Brain microvascular endothelial cell (primary cell): ENCODE measurements around the gene AZGP1.
"Not testable (repeated sequence)": the region's sequence is repeated elsewhere in the genome, so short reads cannot be mapped to it uniquely, and the experiment has no call there.

ENCODE experiments used
- DNase-seq: peaks from one replicate; pipeline ENCODE4 v3.0.0-alpha.2; 2020
- H3K27ac ChIP-seq: fragments of 250-450 bp; sonication (Bioruptor Pico); 2 replicates; pipeline ENCODE4 v1.5.1; 2020; ENCODE audit warnings: mild to moderate bottlenecking, moderate library complexity
- H3K27me3 ChIP-seq: fragments of 250-450 bp; sonication (Bioruptor Pico); replicated peaks from 2 replicates; pipeline ENCODE4 v1.5.1; 2020; ENCODE audit warnings: mild to moderate bottlenecking
- H3K36me3 ChIP-seq: fragments of 250-450 bp; sonication (Bioruptor Pico); replicated peaks from 2 replicates; pipeline ENCODE4 v1.5.1; 2020; ENCODE audit warnings: mild to moderate bottlenecking
- H3K4me3 ChIP-seq: 2 replicates; pipeline ENCODE4 v1.5.1; 2011; ENCODE audit warnings: low read depth, mild to moderate bottlenecking, control low read depth, low read length, moderate library complexity
- in situ Hi-C: cut with HindIII; loops from 2 replicates; pipeline ENCODE4 v1.10.0; 2017; ENCODE audit warnings: low sequenced_read_pairs, low pct_ligation_motif_present
- TF ChIP-seq, protein P1 (sequence below): IDR thresholded peaks from 2 replicates; pipeline ENCODE4 v1.5.1; 2011; ENCODE audit warnings: low read depth, mild to moderate bottlenecking, moderate library complexity, low read length, control low read depth, inconsistent platforms; ENCODE audit errors: missing control alignments

Gene AZGP1

DNA sequence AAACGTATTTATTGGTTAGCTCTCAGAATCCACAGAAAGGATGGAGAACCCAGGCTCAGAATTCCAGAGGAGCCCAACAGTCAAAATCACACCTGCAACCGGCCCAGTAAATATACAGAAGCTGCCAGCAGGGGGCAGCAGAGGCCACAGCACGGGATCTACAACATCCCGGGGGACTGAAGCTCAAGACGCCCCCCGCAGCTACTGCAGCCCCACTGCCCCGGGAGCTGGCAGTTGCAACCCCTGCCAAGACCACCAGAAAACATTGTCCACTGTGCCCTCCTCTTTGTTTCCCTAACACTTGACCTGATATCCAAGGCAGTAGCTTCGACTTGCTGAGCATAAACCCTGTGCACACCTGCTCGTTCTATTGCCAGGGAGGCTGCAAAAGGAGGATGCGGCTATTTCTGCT, 4.0 kb upstream of the AZGP1 start:
- DNase-seq = peak; percentile 26
- TF ChIP-seq, protein P1, sequence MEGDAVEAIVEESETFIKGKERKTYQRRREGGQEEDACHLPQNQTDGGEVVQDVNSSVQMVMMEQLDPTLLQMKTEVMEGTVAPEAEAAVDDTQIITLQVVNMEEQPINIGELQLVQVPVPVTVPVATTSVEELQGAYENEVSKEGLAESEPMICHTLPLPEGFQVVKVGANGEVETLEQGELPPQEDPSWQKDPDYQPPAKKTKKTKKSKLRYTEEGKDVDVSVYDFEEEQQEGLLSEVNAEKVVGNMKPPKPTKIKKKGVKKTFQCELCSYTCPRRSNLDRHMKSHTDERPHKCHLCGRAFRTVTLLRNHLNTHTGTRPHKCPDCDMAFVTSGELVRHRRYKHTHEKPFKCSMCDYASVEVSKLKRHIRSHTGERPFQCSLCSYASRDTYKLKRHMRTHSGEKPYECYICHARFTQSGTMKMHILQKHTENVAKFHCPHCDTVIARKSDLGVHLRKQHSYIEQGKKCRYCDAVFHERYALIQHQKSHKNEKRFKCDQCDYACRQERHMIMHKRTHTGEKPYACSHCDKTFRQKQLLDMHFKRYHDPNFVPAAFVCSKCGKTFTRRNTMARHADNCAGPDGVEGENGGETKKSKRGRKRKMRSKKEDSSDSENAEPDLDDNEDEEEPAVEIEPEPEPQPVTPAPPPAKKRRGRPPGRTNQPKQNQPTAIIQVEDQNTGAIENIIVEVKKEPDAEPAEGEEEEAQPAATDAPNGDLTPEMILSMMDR = peak; percentile 59
- H3K27ac ChIP-seq, H3K27me3 ChIP-seq, H3K4me3 ChIP-seq, H3K36me3 ChIP-seq: not testable (repeated sequence)
- in situ Hi-C loops = loop anchor here (25.0 kb wide), 1 partner anchor 107 kb away; the partner anchor contains the start of genes COPS6 and ZNF3

DNA sequence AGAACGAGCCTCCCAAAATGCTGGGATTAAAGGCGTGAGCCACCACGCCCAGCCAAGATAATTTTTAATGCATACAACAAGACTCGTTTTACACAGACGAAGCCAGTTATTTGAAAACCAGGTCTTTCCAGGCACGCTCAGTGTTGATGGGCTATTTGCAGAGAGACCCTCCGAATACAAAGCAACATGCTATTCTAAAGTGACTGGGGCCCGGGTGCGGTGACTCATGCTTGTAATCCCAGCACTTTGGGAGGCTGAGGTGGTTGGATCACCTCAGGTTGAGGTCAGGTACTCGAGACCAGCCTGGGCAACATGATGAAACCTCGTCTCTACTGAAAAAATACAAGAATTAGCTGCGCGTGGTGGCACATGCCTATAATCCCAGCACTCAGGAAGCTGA, 795 bp upstream of the AZGP1 start:
- no peaks in the 10 kb centered on the region for H3K27me3 ChIP-seq
- no peak overlapping the region for H3K4me3 ChIP-seq
- TF ChIP-seq, protein P1 = no peak
- H3K27ac ChIP-seq = no peak overlapping the region
- in situ Hi-C loops = loop anchor here (25.0 kb wide), 1 partner anchor 111 kb away; the partner anchor contains the start of genes COPS6 and ZNF3
- no peaks in the 10 kb centered on the region for H3K36me3 ChIP-seq
- DNase-seq = no peak

DNA sequence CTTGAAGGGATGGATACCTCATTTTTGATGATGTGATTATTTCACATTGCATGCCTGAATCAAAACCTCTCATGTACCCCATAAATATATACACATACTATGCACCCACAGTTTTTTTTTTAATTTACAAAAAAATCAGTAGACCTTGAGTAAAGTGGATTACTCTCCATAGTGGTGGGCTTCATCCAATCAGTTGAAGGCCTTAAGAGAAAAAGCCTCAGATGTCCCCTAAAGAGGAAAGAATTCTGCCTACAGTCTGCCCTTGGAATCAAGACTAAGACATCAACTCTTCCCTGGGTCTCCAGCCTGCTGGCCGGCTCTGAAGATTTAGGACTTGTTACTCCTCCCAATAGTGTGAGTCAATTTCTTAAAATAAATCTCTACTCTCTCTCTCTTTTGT, 1.1 kb downstream of the AZGP1 start:
- no peak for DNase-seq
- Histone ChIP-seq H3K27ac (no peak overlapping the region), H3K36me3 (no peaks in the 10 kb centered on the region), H3K27me3 (no peaks in the 10 kb centered on the region), H3K4me3 (no peak overlapping the region)
- in situ Hi-C loops = loop anchor here (25.0 kb wide), 1 partner anchor 113 kb away; the partner anchor contains the start of genes COPS6 and ZNF3
- TF ChIP-seq, protein P1 = no peak

DNA sequence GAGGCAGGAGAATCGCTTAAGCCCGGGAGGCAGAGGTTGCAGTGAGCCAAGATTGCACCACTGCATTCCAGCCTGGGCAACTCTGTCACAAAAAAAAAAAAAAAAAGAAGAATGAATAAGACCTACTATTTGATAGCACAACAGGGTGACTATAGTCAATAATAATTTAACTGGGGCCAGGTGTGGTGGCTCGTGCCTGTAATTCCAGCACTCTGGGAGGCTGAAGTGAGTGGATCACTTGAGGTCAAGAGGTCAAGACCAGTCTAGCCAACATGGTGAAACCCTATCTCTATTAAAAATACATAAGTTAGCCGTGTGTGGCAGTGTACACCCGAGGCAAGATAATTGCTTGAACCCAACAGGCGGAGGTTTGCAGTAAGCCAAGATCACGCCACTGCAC, 2.0 kb downstream of the AZGP1 start:
- in situ Hi-C loops, H3K27ac ChIP-seq, H3K27me3 ChIP-seq, H3K36me3 ChIP-seq, DNase-seq, H3K4me3 ChIP-seq: not testable (repeated sequence)

DNA sequence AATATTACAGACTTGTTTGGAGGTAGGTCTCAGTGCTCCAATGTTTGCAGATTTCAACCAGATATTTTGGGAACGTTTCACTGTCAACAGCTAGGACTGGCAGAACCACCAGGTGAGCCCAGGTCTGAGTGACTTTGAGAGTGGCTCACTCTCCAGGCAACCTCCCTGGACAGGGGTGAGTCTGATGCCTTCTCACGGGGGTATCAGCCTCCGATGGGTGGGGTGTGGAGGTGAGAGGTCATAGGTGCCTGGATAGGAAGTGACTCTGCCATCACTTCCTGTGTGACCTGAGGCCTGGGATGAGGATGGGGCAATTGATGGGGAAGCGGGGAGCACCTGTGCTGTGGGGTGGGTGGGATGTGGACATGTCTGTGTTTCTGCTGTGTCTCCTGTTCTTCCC, 4.6 kb downstream of the AZGP1 start:
- TF ChIP-seq, protein P1 = no peak
- no peak for DNase-seq
- Histone ChIP-seq H3K27ac (no peak overlapping the region), H3K4me3 (no peak overlapping the region), H3K36me3 (no peaks in the 10 kb centered on the region), H3K27me3 (no peaks in the 10 kb centered on the region)
- in situ Hi-C loops = no loop called here

DNA sequence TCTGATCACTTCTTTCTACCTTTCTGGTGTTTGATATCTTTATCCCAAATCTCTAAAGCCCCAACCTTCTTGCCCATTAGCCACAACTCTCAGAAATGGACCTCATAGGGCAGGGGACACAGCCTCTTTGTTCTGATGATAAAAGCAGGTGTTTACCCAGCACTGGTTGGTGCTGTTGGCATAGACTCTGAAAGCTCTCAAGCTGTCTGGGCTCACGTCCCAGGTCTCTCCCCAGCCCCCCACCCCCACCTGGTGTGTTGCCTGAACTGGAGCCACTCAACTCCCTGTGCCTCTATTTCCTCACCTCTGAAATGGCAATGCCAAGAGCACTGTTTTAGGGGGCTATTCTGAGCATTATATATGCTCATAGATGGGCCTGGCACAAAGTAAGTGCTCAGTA, 6.0 kb downstream of the AZGP1 start:
- H3K4me3 ChIP-seq, H3K27ac ChIP-seq, DNase-seq, in situ Hi-C loops, H3K27me3 ChIP-seq, H3K36me3 ChIP-seq: not testable (repeated sequence)

DNA sequence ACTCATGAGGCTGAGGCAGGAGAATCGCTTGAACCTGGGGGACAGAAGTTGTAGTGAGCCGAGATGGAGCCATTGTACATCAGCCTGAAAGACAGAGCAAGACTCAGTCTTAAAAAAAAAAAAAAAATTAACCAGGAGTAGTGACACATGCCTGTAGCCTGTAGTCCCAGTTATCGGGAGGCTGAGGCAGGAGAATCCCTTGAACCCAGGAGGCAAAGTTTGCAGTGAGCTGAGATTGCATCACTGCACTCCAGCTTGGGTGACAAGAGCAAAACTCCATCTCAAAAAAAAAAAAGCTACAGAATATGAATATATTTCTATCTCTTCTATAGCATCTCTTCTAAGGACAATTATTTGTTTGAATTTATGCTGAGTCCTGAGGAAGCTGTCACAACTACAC, 6.5 kb downstream of the AZGP1 start:
- no peaks in the 10 kb centered on the region for H3K36me3 ChIP-seq
- TF ChIP-seq, protein P1 = no peak
- in situ Hi-C loops = no loop called here
- H3K4me3 ChIP-seq = no peak overlapping the region
- no peak overlapping the region for H3K27ac ChIP-seq
- no peak for DNase-seq
- no peaks in the 10 kb centered on the region for H3K27me3 ChIP-seq
